GDM1 (cell line): ENCODE measurements around the gene PRDM16.

Source experiments
- DNase-seq: peaks from one replicate; lab custom pipeline; 2025; lab: John Stamatoyannopoulos, UW

The PRDM16 gene

GRCh38 chr1:3068564-3069431 is at the start of gene PRDM16:
TSS of gene PRDM16 (plus strand) at chr1:3069203. CDS start at chr1:3069260, 57 bp downstream.
- DNase-seq, result peak; percentile 46

- DNase-seq, result no peak
Measured at GRCh38 chr1:3019516-3020051, 49.4 kb upstream of the PRDM16 start.

- DNase-seq, result no peak
Measured at GRCh38 chr1:3020263-3020909, 48.6 kb upstream of the PRDM16 start.

- DNase-seq, result no peak
Measured at GRCh38 chr1:3021233-3021671, 47.8 kb upstream of the PRDM16 start, which contains the start of gene ACTRT2. TSS of gene ACTRT2 (plus strand) at chr1:3021467. CDS start at chr1:3021687, 220 bp downstream.

GRCh38 chr1:3021801-3022401 is 47.1 kb upstream of the PRDM16 start:
- DNase-seq, result no peak

GRCh38 chr1:3022511-3022973 is 46.5 kb upstream of the PRDM16 start:
- no peak for DNase-seq

- no peak for DNase-seq
Measured at GRCh38 chr1:3022976-3023375, 46.0 kb upstream of the PRDM16 start.

GRCh38 chr1:3024019-3024418 is 45.0 kb upstream of the PRDM16 start:
- no peak for DNase-seq

GRCh38 chr1:3024588-3024987 is 44.4 kb upstream of the PRDM16 start:
- no peak for DNase-seq

GRCh38 chr1:3026124-3026523 is 42.9 kb upstream of the PRDM16 start:
- no peak for DNase-seq

- no peak for DNase-seq
Measured at GRCh38 chr1:3026581-3027391, 42.2 kb upstream of the PRDM16 start.

- no peak for DNase-seq
Measured at GRCh38 chr1:3027611-3028371, 41.2 kb upstream of the PRDM16 start.

GRCh38 chr1:3028531-3029282 is 40.3 kb upstream of the PRDM16 start:
- DNase-seq, result no peak

- no peak for DNase-seq
Measured at GRCh38 chr1:3029481-3029961, 39.5 kb upstream of the PRDM16 start.

- no peak for DNase-seq
Measured at GRCh38 chr1:3029991-3030662, 38.9 kb upstream of the PRDM16 start.

- DNase-seq, result no peak
Measured at GRCh38 chr1:3030663-3031381, 38.2 kb upstream of the PRDM16 start.

- no peak for DNase-seq
Measured at GRCh38 chr1:3031401-3032221, 37.4 kb upstream of the PRDM16 start.
